SU-DHL-6 (cell line): ENCODE results near the gene SPTLC2.

Experiments
- H2AFZ ChIP-seq: fragments of 200-600 bp; sonication (generic); 2 replicates; pipeline ENCODE4 v1.6.1; 2014; ENCODE audit warnings: low read depth, mild to moderate bottlenecking, moderate library complexity, mixed read lengths, antibody characterized with exemption, low read length; ENCODE audit not compliant: severe bottlenecking
- H3F3A ChIP-seq: fragments of 200-600 bp; shearing (Covaris generic); 2 replicates; pipeline ENCODE4 v1.6.0; 2016; ENCODE audit warnings: antibody characterized with exemption, mild to moderate bottlenecking; ENCODE audit not compliant: insufficient read depth
- H3K27ac ChIP-seq: fragments of 200-600 bp; sonication (generic); 2 replicates; pipeline ENCODE4 v1.5.1; 2016; ENCODE audit warnings: low read depth, mild to moderate bottlenecking, low read length, moderate library complexity, mixed read lengths
- H3K27me3 ChIP-seq: fragments of 200-600 bp; sonication (generic), shearing (Covaris generic); 2 replicates; pipeline ENCODE4 v1.6.0; 2014; ENCODE audit warnings: mild to moderate bottlenecking, low read length
- H3K36me3 ChIP-seq: fragments of 200-600 bp; sonication (generic); 2 replicates; pipeline ENCODE4 v1.6.1; 2014; ENCODE audit warnings: mild to moderate bottlenecking, low read length, mixed read lengths
- H3K4me2 ChIP-seq: fragments of 300-600, 200-600 bp; shearing (Covaris generic), sonication (generic); 2 replicates; pipeline ENCODE4 v1.6.0; 2014; ENCODE audit warnings: low read length, low read depth, mild to moderate bottlenecking; ENCODE audit not compliant: poor library complexity, severe bottlenecking
- H3K4me3 ChIP-seq: fragments of 200-600 bp; sonication (generic); 2 replicates; pipeline ENCODE4 v1.5.1; 2014; ENCODE audit warnings: antibody characterized with exemption, low read length, mild to moderate bottlenecking, mixed read lengths; ENCODE audit not compliant: insufficient read depth, poor library complexity, severe bottlenecking
- H3K79me2 ChIP-seq: fragments of 200-600 bp; sonication (generic); 2 replicates; pipeline ENCODE4 v1.6.1; 2014; ENCODE audit warnings: mild to moderate bottlenecking, low read length, moderate library complexity; ENCODE audit not compliant: insufficient read depth
- H3K9ac ChIP-seq: fragments of 200-600 bp; sonication (generic); 2 replicates; pipeline ENCODE4 v1.7.0; 2014; ENCODE audit warnings: mild to moderate bottlenecking, low read length
- H3K9me2 ChIP-seq: fragments of 200-600 bp; sonication (generic); replicated peaks from 2 replicates; pipeline ENCODE4 v1.6.1; 2014; ENCODE audit warnings: low read length; ENCODE audit not compliant: insufficient read depth
- H3K9me3 ChIP-seq: fragments of 200-600 bp; sonication (generic); 2 replicates; pipeline ENCODE4 v1.6.1; 2014; ENCODE audit warnings: low read length, mixed read lengths; ENCODE audit not compliant: insufficient read depth
- H4K20me1 ChIP-seq: fragments of 200-600 bp; sonication (generic); 2 replicates; pipeline ENCODE4 v1.6.1; 2014; ENCODE audit warnings: low read depth, mild to moderate bottlenecking, antibody characterized with exemption, low read length, moderate library complexity, mixed read lengths
- EZH2phosphoT487 ChIP-seq: fragments of 200-600 bp; sonication (generic), shearing (Covaris generic); conservative IDR thresholded peaks from 2 replicates; pipeline ENCODE4 v1.6.1; 2018; ENCODE audit warnings: mild to moderate bottlenecking, antibody characterized with exemption, low read length, moderate library complexity, mixed read lengths
- TF ChIP-seq, protein P1 (sequence below): fragments of 200-600 bp; sonication (generic); IDR thresholded peaks from one replicate; pipeline ENCODE4 v1.5.1; 2017; ENCODE audit warnings: antibody characterized with exemption, mild to moderate bottlenecking, low read length, moderate library complexity; ENCODE audit not compliant: insufficient read depth, poor library complexity, severe bottlenecking

Gene SPTLC2

DNA sequence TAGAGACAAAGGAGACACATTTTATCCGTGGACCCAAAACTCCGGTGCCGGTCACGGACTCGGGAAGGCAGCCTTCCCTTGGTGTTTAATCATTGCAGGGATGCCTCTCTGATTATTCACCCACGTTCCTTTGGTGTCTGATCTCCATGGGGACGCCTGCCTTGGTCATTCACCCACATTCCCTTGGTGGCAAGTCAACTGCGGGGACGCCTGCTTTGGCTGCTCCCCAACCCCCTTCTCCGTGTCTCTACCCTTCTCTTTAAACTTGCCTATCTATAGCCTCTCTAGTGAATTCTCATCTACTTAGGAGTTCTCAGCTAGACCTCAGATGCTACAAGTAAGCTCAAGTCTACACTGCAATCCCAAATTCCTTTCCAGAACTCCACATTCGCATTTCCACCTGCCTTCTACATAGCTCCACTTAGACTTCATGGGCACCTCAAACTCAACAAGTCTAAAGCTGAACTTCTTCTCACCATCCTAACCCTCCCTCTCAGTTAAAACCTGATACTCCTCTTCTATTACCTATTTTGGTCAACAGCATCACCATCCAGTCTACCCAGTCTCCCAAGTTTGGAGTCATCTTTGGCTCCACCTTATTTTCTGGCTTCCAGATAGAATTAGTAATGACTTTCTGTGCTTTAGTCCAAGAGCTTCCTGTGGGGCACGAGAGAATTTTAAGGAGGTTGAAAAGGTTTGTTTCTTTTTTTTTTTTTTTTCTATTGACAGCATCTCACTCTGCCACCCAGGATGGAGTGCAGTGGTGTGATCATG lies 14.4 kb downstream of the SPTLC2 start:
- no peak for TF ChIP-seq EZH2phosphoT487
- TF ChIP-seq, protein P1, sequence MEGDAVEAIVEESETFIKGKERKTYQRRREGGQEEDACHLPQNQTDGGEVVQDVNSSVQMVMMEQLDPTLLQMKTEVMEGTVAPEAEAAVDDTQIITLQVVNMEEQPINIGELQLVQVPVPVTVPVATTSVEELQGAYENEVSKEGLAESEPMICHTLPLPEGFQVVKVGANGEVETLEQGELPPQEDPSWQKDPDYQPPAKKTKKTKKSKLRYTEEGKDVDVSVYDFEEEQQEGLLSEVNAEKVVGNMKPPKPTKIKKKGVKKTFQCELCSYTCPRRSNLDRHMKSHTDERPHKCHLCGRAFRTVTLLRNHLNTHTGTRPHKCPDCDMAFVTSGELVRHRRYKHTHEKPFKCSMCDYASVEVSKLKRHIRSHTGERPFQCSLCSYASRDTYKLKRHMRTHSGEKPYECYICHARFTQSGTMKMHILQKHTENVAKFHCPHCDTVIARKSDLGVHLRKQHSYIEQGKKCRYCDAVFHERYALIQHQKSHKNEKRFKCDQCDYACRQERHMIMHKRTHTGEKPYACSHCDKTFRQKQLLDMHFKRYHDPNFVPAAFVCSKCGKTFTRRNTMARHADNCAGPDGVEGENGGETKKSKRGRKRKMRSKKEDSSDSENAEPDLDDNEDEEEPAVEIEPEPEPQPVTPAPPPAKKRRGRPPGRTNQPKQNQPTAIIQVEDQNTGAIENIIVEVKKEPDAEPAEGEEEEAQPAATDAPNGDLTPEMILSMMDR: no peak
- peaks cover 7% of the 10 kb centered on the region; the same call in 1 of the 2 replicates for H3F3A ChIP-seq
- H3K9me3 ChIP-seq: no peaks in the 10 kb centered on the region
- H3K9ac ChIP-seq: no peak overlapping the region
- H3K27me3 ChIP-seq: no peaks in the 10 kb centered on the region
- H3K79me2 ChIP-seq: peaks cover 84% of the 10 kb centered on the region
- H3K27ac ChIP-seq: no peak overlapping the region
- H2AFZ ChIP-seq: no peak overlapping the region
- H3K4me2 ChIP-seq: no peak overlapping the region
- 0 out of 2 replicates have a peak, but pooled peaks cover 1% of the 10 kb centered on the region for H3K36me3 ChIP-seq
- H4K20me1 ChIP-seq: no peaks in the 10 kb centered on the region
- H3K4me3 ChIP-seq: no peak overlapping the region
- no peaks in the 10 kb centered on the region for H3K9me2 ChIP-seq

DNA sequence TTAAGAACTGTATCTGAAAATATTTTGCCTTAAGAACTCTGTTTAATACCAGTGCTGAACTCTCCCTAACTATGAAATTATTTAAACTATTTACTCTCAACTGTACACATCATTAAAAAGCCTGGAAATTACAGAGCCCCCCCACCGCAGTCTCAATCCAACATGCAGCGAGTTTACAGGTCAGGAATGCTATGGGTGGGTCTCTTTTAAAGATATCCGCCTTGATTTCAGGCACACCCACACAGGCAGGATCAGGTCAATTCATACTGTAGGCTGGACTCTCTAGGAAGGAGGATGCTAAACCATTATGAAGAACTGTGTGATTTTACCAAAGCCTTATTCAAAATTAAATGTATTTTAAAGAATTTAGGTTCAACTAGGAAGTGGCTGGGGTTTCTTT lies 16.5 kb downstream of the SPTLC2 start:
- no peaks in the 10 kb centered on the region for H4K20me1 ChIP-seq
- H3K27ac ChIP-seq: no peak overlapping the region
- H3K9ac ChIP-seq: peak overlapping the region; percentile 42; the same call in 1 of the 2 replicates
- peak overlapping the region; percentile 87 for H3K4me2 ChIP-seq
- H3K36me3 ChIP-seq: peaks cover 13% of the 10 kb centered on the region
- no peak overlapping the region for H3K4me3 ChIP-seq
- H3K9me2 ChIP-seq: no peaks in the 10 kb centered on the region
- peaks cover 16% of the 10 kb centered on the region; the same call in 1 of the 2 replicates for H3F3A ChIP-seq
- peaks cover 63% of the 10 kb centered on the region for H3K79me2 ChIP-seq
- TF ChIP-seq, protein P1: no peak
- no peak for TF ChIP-seq EZH2phosphoT487
- no peak overlapping the region for H2AFZ ChIP-seq
- H3K27me3 ChIP-seq: no peaks in the 10 kb centered on the region
- no peaks in the 10 kb centered on the region for H3K9me3 ChIP-seq

DNA sequence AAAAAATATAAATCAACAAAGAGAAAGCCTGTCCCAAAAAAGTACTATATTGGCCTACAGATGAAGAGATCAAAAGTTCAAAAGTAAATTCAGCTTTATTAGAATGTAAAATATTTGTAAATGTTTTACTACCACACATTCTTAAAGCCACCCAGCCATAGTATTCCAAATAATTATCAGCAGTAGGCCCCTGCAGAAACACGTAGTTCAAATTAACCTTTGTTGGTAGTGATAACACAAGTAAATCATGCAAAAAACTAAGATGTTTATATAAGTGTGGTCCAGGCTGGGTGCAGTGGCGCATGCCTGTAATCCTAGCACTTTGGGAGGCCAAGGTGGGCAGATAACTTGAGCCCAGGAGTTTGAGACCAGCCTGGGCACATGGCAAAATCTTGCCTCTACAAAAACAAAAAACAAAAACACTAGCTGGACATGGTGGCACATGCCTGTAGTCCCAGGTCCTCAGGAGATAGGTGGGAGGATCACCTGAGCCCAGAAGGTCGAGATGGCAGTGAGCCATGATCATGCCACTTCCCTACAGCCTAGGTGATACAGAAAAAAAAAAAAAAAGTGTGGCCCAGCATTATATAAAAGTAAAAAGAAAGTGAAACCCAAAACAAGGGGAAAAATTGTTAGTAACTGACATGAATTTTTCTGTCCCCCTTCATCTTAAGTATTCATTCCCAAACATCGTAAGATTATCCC lies 17.9 kb downstream of the SPTLC2 start:
- H3K79me2 ChIP-seq: peaks cover 51% of the 10 kb centered on the region
- H4K20me1 ChIP-seq: no peaks in the 10 kb centered on the region
- no peak overlapping the region for H2AFZ ChIP-seq
- peaks cover 30% of the 10 kb centered on the region; the same call in 1 of the 2 replicates for H3F3A ChIP-seq
- TF ChIP-seq EZH2phosphoT487: no peak
- TF ChIP-seq, protein P1: no peak
- peaks cover 13% of the 10 kb centered on the region for H3K36me3 ChIP-seq
- peak overlapping the region; percentile 42 for H3K9ac ChIP-seq
- no peaks in the 10 kb centered on the region for H3K27me3 ChIP-seq
- peak overlapping the region; percentile 32 for H3K4me3 ChIP-seq
- no peaks in the 10 kb centered on the region for H3K9me3 ChIP-seq
- no peaks in the 10 kb centered on the region for H3K9me2 ChIP-seq
- H3K4me2 ChIP-seq: peak overlapping the region; percentile 87
- peak overlapping the region; percentile 49; the same call in 1 of the 2 replicates for H3K27ac ChIP-seq
